Right kidney (tissue), 1 donor: ENCODE data around the gene RALGAPA1.
"Not testable (repeated sequence)": the region's sequence is repeated elsewhere in the genome, so short reads cannot be mapped to it uniquely, and the experiment has no call there.

Experiments
- DNase-seq: peaks from one replicate; pipeline ENCODE4 v3.0.0-alpha.2; 2016

The RALGAPA1 gene

DNA sequence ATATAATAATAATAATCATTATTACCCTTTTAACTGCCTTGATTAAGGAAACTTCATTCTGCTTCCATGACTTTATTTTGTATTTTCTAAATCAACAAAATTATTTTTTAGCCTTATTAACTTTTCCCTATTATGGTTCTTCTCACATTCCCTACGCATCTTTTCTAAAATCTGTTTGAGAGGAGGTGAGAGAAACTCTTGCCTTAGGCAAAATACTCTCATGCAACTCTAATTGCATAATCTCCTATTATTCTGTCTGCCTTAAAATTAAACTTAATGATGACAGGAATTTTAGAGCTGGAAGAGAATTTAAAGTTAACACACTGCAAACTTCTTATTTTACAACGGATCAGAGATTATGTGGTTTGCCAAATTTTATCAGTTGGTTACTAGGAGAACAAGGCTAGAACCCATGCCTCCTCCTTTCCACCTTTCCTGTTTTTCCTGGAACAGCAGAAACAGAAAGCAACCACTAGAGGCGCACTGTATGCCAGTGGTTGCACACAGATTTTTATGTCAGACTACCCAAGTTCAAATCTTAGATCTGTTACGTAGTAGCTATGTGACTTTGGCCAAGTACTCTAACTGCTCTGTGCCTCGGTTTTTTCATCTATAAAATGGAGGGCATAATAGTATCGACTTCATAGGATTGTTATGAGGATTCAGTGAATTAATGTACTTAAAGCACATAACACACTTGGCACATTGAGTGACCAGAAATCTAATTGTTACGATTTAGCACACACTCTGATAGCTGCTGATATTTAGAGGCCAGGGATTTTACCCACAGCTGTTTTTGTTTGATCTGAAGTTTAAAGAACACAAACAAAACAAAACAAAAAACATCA, 12.7 kb upstream of the RALGAPA1 start:
- DNase-seq: no peak

DNA sequence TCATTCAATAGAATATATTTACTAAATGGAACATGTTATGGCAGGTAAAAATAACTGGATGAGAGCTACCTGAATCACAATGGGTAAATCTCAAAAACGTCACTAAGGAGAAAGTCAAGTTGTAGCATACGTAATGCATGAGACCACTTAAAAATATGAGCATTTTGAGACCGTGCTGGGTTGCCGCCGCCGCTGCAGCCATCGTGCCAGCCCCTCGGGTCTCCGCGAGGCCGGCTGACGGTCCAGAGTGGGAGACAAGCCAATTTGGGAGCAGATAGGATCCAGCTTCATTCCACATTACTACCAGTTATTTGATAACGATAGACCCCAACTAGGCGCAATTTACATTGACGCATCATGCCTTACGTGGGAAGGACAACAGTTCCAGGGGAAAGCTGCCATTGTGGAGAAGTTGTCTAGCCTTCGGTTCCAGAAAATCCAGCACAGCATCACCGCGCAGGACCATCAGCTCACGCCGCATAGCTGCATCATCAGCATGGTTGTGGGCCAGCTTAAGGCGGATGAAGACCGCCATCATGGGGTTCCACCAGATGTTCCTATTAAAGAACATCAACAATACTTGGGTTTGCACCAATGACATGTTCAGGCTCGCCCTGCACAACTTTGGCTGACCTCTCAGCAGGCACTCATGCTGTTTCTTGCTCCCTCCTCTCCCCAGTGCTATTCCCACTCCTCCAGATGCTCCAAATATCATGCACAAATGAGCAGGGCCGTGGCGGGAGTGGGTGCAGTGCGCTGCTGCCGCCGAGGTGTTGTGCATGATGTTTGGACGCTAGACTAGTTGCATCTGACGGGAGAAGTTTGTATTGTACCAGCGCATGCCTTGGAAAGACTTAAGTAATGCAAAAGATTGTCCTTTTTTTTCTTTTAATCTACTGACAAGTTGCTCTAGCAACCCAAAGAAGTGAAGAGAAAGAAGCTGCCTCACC, 10.8 kb upstream of the RALGAPA1 start:
- DNase-seq: no peak

GRCh38 chr14:35818346-35819115, 9.4 kb upstream of the RALGAPA1 start:
- no peak for DNase-seq

DNA sequence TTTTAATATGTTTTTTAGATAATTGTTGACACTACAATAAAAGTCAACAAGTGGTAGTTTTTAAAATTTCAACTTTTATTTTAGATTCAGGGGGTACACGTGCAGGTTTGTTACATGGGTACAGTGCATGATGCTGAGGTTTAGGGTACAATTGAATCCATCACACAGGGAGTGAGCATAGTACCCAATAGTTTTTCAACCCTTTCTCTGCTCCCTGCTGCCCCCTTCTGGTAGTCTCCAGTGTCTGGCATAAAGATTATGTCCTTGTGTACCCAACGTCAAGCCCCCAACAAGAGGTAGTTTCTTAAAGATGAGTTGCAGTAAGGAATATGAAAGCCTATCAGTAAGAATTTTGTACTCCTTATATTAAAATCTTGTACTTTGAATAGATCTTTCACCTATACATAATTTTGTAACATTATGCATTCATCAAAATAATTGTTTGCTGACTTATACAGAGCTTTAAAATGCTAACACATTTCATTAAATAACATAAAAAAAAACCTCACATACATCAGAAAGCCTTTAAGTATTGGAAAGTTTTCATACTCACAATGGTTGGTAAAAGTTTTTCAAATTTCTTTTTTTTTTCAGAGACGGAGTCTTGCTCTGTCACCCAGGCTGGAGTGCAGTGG, 5.4 kb upstream of the RALGAPA1 start:
- DNase-seq: no peak

GRCh38 chr14:35810963-35811362, 1.9 kb upstream of the RALGAPA1 start:
- DNase-seq: no peak

- no peak for DNase-seq
These were observed 502 bp upstream of the RALGAPA1 start for GRCh38 chr14:35809597-35809996.

GRCh38 chr14:35808076-35808637, 938 bp downstream of the RALGAPA1 start:
- DNase-seq: no peak

- no peak for DNase-seq
These were observed 1.7 kb downstream of the RALGAPA1 start for GRCh38 chr14:35807131-35807961.

DNA sequence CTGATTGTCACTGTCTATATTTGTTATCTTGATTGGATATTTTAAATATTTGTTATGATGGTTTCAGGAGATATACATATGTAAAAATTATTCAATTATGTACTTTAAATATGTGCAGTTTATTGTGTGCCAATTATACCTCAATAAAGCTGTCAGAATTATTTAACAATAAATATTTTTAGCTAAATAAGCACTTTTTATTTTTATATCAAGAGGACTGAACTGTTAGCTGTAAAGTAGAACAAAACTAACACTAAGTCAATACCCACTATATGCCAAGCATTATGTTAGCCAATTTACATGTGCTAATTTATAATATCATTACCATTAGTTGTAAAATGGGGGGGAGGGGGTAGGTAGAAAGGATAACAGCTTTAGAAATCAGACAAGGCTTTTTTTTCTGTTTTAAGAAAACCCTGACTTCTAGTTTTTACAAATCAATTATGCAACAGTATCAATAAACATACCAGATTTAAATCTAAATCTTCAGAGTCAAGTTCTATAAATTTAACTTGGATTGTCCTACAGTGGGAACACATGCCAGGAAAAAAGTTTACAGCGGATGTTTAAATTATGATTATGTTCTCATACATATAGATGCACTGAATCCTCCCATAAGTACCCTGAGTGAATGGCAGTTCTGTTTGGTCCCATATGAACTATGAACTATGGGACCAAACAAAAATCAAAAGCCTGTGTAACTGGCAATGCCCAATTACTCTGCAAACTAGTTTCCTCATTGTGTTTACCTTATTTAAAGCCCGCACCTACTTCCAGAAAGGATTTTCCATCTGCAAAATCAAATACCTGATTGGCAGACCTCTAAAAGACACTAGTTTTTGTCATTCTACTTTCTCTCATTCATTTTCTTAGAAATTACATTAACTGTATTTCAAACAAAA, 2.8 kb downstream of the RALGAPA1 start:
- no peak for DNase-seq

- no peak for DNase-seq
These were observed 11.3 kb downstream of the RALGAPA1 start for GRCh38 chr14:35797796-35798195.

DNA sequence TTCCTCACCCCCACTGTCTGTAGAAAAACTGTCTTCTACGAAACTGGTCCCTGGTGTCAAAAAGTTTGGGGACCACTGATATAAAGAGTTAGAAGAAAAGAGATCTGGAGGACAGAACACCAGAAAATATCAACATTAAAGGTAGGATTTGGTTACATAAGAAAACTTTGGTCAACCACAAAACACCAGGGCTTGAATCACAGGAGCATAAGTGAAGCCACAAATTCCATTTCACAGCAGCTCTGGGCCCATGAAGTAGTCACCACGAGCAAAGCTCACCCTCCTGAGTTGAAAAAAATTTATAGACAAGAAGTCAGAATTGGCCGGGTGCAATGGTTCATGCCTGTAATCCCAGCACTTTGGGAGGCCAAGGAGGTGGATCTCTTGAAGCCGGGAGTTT, 19.4 kb downstream of the RALGAPA1 start:
- DNase-seq: no peak

DNA sequence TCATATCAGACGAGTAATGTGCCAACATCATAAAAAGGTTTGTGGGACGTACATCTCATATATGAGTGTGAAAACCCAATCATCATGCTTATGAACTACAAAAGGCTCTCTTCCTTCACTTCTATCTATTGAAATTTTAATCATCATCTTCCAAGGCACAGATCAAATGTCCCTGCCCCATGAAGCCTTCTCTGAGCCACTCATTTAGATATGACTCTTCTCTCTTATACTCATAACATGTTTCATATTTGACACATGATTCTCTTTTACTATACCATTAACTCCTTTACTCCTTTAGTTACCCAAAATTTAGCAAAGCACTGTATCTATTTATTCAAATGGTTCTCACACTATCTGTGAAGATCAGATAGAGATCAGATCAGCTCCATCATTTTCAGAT, 22.2 kb downstream of the RALGAPA1 start:
- DNase-seq: no peak

- no peak for DNase-seq
These were observed 25.4 kb downstream of the RALGAPA1 start for GRCh38 chr14:35783699-35784098.

GRCh38 chr14:35779368-35779767, 29.7 kb downstream of the RALGAPA1 start:
- no peak for DNase-seq

DNA sequence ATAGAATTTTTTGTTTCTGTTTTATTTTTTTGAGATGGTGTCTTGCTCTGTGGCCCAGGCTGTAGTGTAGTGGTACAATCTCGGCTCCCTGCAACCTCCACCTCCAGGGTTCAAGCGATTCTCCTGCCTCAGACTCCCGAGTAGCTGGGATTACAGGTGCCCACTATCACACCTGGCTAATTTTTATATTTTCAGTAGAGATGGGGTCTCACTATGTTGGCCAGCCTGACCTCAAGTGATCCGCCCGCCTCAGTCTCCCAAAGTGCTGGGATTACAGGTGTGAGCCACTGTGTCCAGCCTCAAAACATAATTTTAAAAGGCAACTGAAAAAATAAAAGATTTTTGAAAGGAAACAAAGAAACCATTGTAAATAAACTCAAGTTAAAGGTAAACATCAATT, 31.5 kb downstream of the RALGAPA1 start:
- not testable (repeated sequence) for DNase-seq

DNA sequence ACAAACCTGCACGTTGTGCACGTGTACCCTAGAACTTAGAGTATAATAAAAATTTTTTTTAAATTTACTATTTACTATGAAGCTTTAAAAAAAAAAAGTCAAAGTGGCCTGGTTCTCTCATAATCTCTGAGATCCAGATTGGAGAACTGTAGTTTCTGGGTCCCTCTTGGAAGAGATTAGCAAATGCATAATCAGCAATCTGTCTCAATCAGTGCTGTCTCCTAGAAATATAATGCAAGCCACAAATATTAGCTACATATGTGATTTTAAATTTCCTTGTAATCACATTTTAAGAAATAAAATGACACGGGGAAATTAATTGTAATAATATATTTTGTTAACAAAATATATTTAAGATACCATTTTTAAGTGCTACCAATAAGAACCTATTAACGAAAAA, 32.3 kb downstream of the RALGAPA1 start:
- no peak for DNase-seq

DNA sequence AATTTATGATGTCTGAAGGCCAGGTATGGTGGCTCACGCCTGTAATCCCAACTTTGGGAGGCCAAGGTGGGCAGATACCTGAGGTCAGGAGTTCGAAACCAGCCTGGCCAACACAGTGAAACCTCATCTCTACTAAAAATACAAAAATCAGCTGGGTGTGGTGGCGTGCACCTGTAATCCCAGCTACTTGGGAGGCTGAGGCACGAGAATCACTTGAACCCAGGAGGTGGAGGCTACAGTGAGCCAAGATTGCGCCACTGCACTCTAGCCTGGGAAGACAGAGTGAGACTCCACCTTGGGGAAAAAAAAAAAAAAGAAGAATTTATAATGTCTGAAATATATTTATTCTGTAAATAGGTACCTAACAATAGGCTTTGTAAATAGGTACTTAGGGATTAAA, 33.0 kb downstream of the RALGAPA1 start:
- DNase-seq: not testable (repeated sequence)

DNA sequence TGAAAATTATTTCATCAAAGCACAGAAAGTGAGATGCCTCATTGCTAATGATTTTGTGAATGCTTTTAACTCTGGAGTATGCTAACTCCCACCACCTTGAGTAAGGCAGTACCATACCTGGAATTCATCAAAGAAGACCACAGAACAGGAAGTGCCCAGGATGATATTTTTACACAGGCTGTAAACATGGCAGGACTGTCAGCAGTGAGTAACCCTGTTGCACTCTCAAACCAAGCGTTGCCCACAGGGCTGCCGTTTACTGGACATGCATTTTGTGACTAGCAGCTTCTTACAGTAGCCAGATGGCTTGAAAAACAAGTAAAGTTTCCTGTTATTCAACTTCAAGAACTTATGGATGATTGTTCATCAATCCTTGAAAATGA, 42.4 kb downstream of the RALGAPA1 start:
- no peak for DNase-seq

- DNase-seq: no peak
These were observed 42.9 kb downstream of the RALGAPA1 start for GRCh38 chr14:35766036-35766699.
